ENCODE results near the gene ACTR5.
A peak's percentile ranks its signal among the peaks of the same experiment; 100 is the strongest.

ACTR5 gene

GRCh38 chr20:38804221-38804620 lies 56.0 kb downstream of the ACTR5 start:
- Histone ChIP-seq H3K27me3 (ENCODE audit: control insufficient read depth in 3 of 3, insufficient read depth in 3 of 3, low read depth in 1 of 3, low read length in 3 of 3) (peaks cover 0 to 17% (median 0%) of the 10 kb centered on the region in 3 experiments), H3K36me3 (replicated peaks in 1 of 2; ENCODE audit: control insufficient read depth in 2 of 2, insufficient read depth in 2 of 2, low read length in 2 of 2) (no peaks in the 10 kb centered on the region), H2AFZ (ENCODE audit: low read length) (peak overlapping the region; percentile 10), H2BK12ac (ENCODE audit: low read length) (no peak overlapping the region), H3K27ac (replicated peaks; ENCODE audit: low read length) (peak overlapping the region; percentile 73), H3K18ac (ENCODE audit: low read length) (no peak overlapping the region), H3K23ac (ENCODE audit: low read depth, low read length, poor library complexity) (no peak overlapping the region), H4K8ac (ENCODE audit: low read depth, low read length) (no peak overlapping the region), H3K4ac (ENCODE audit: low read length) (no peak overlapping the region), H3K9ac (ENCODE audit: low read depth, low read length, poor library complexity) (no peak overlapping the region), H2AK5ac (ENCODE audit: low read depth, low read length) (no peak overlapping the region), H3K4me3 (ENCODE audit: low read length in 2 of 2) (no peak overlapping the region), H3K9me3 (replicated peaks in 1 of 2; ENCODE audit: control insufficient read depth in 2 of 2, insufficient read depth in 1 of 2, low read depth in 1 of 2, low read length in 2 of 2) (no peaks in the 10 kb centered on the region), H4K91ac (ENCODE audit: low read depth, low read length, poor library complexity) (no peak overlapping the region), H3K4me1 (ENCODE audit: control insufficient read depth in 2 of 2, insufficient read depth in 1 of 2, low read depth in 1 of 2, low read length in 2 of 2) (peaks cover 19 to 23% of the 10 kb centered on the region in 2 donors), H2BK5ac (ENCODE audit: low read length) (no peak overlapping the region), H3K79me1 (ENCODE audit: low read depth, low read length) (no peaks in the 10 kb centered on the region), H2BK15ac (ENCODE audit: low read length) (no peak overlapping the region), H3K4me2 (ENCODE audit: insufficient read depth, low read length, poor library complexity, severe bottlenecking) (no peak overlapping the region), H2BK120ac (ENCODE audit: low read depth, low read length) (no peak overlapping the region), H3K14ac (ENCODE audit: low read length) (no peak overlapping the region)
- DNase-seq (ENCODE audit: low spot score): no peak
- WGBS, 2 donors (ENCODE audit: extremely low coverage in 2 of 2, insufficient read length in 2 of 2, insufficient replicate concordance in 1 of 2): no CpG with 5 or more reads among the region's 3 CpGs

- Histone ChIP-seq H3K4me3 (ENCODE audit: low read length in 2 of 2) (peak overlapping the region; percentile 3 to 71), H3K18ac (ENCODE audit: low read length) (peak overlapping the region; percentile 99), H3K27ac (replicated peaks; ENCODE audit: low read length) (peak overlapping the region; percentile 94), H2BK120ac (ENCODE audit: low read depth, low read length) (peak overlapping the region; percentile 78), H3K14ac (ENCODE audit: low read length) (peak overlapping the region; percentile 60), H3K9me3 (replicated peaks in 1 of 2; ENCODE audit: control insufficient read depth in 2 of 2, insufficient read depth in 1 of 2, low read depth in 1 of 2, low read length in 2 of 2) (no peaks in the 10 kb centered on the region), H3K79me1 (ENCODE audit: low read depth, low read length) (no peaks in the 10 kb centered on the region), H2BK15ac (ENCODE audit: low read length) (peak overlapping the region; percentile 96), H4K8ac (ENCODE audit: low read depth, low read length) (no peak overlapping the region), H2BK12ac (ENCODE audit: low read length) (peak overlapping the region; percentile 97), H3K36me3 (replicated peaks in 1 of 2; ENCODE audit: control insufficient read depth in 2 of 2, insufficient read depth in 2 of 2, low read length in 2 of 2) (no peaks in the 10 kb centered on the region), H4K91ac (ENCODE audit: low read depth, low read length, poor library complexity) (no peak overlapping the region), H2BK5ac (ENCODE audit: low read length) (peak overlapping the region; percentile 97), H3K4ac (ENCODE audit: low read length) (peak overlapping the region; percentile 77), H2AK5ac (ENCODE audit: low read depth, low read length) (peak overlapping the region; percentile 85), H3K9ac (ENCODE audit: low read depth, low read length, poor library complexity) (peak overlapping the region; percentile 55), H2AFZ (ENCODE audit: low read length) (peak overlapping the region; percentile 96), H3K4me1 (ENCODE audit: control insufficient read depth in 2 of 2, insufficient read depth in 1 of 2, low read depth in 1 of 2, low read length in 2 of 2) (peaks cover 22 to 23% of the 10 kb centered on the region in 2 donors), H3K4me2 (ENCODE audit: insufficient read depth, low read length, poor library complexity, severe bottlenecking) (peak overlapping the region; percentile 98), H3K27me3 (ENCODE audit: control insufficient read depth in 3 of 3, insufficient read depth in 3 of 3, low read depth in 1 of 3, low read length in 3 of 3) (peaks cover 0 to 17% (median 0%) of the 10 kb centered on the region in 3 experiments), H3K23ac (ENCODE audit: low read depth, low read length, poor library complexity) (peak overlapping the region; percentile 43)
- WGBS, 2 donors (ENCODE audit: extremely low coverage in 2 of 2, insufficient read length in 2 of 2, insufficient replicate concordance in 1 of 2): no CpG with 5 or more reads among the region's 18 CpGs
- DNase-seq (ENCODE audit: low spot score): peak; percentile 83
These were observed 56.6 kb downstream of the ACTR5 start for GRCh38 chr20:38804682-38805501.

DNA sequence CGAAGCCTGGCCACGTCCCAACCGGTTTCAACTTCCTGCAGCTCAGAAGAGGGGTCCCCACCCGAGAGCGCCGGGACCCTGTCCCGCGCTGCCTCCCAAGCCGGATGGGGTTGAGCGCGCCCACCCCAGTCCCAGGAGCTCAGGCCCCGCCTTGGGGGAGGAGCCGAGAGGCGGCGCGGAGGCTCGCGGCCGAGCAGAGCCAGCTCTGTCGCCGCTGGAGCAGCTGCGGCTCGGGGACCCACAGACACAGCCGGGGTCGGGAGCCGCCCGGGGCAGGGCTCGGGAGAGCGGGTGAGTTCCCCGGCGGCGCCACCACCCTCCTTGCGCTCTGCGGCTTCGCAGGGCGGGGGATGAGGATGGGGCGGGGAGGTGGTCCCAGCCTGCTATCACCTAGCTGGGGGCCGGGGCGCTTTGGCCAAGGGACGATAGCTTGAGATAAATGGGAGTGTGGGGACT lies 57.3 kb downstream of the ACTR5 start, which contains the start of gene PPP1R16B:
PPP1R16B (plus strand) TSS at position 196 of the 456 bp plus-strand sequence. CDS start 30,229 bp downstream, outside the sequence.
- no peak within 1 kb of the TSS for H4K8ac ChIP-seq (ENCODE audit: low read depth, low read length)
- H3K36me3 ChIP-seq (replicated peaks in 1 of 2; ENCODE audit: control insufficient read depth in 2 of 2, insufficient read depth in 2 of 2, low read length in 2 of 2): peaks cover 0 to under 1% of the 10 kb centered on the region in 2 donors
- H3K27ac ChIP-seq (replicated peaks; ENCODE audit: low read length): peak within 1 kb of the TSS; percentile 94
- H2BK15ac ChIP-seq (ENCODE audit: low read length): peak within 1 kb of the TSS; percentile 96
- H3K4me3 ChIP-seq (ENCODE audit: low read length in 2 of 2): peak within 1 kb of the TSS; percentile 71 to 73
- peak within 1 kb of the TSS; percentile 96 for H2AFZ ChIP-seq (ENCODE audit: low read length)
- peak; percentile 66 for DNase-seq (ENCODE audit: low spot score)
- peak within 1 kb of the TSS; percentile 81 for H3K9ac ChIP-seq (ENCODE audit: low read depth, low read length, poor library complexity)
- H3K79me1 ChIP-seq (ENCODE audit: low read depth, low read length): no peaks in the 10 kb centered on the region
- H2BK5ac ChIP-seq (ENCODE audit: low read length): peak within 1 kb of the TSS; percentile 97
- H4K91ac ChIP-seq (ENCODE audit: low read depth, low read length, poor library complexity): no peak within 1 kb of the TSS
- H3K9me3 ChIP-seq (replicated peaks in 1 of 2; ENCODE audit: control insufficient read depth in 2 of 2, insufficient read depth in 1 of 2, low read depth in 1 of 2, low read length in 2 of 2): no peaks in the 10 kb centered on the region
- H3K4ac ChIP-seq (ENCODE audit: low read length): peak within 1 kb of the TSS; percentile 77
- H2AK5ac ChIP-seq (ENCODE audit: low read depth, low read length): peak within 1 kb of the TSS; percentile 85
- H3K23ac ChIP-seq (ENCODE audit: low read depth, low read length, poor library complexity): peak within 1 kb of the TSS; percentile 43
- peak within 1 kb of the TSS; percentile 99 for H3K18ac ChIP-seq (ENCODE audit: low read length)
- WGBS, 2 donors (ENCODE audit: extremely low coverage in 2 of 2, insufficient read length in 2 of 2, insufficient replicate concordance in 1 of 2): no CpG with 5 or more reads among the region's 40 CpGs
- H3K4me1 ChIP-seq (ENCODE audit: control insufficient read depth in 2 of 2, insufficient read depth in 1 of 2, low read depth in 1 of 2, low read length in 2 of 2): peaks cover 22 to 23% of the 10 kb centered on the region in 2 donors
- H3K27me3 ChIP-seq (ENCODE audit: control insufficient read depth in 3 of 3, insufficient read depth in 3 of 3, low read depth in 1 of 3, low read length in 3 of 3): peaks cover 0 to 17% (median 0%) of the 10 kb centered on the region in 3 experiments
- H3K4me2 ChIP-seq (ENCODE audit: insufficient read depth, low read length, poor library complexity, severe bottlenecking): peak within 1 kb of the TSS; percentile 98
- peak within 1 kb of the TSS; percentile 60 for H3K14ac ChIP-seq (ENCODE audit: low read length)
- peak within 1 kb of the TSS; percentile 97 for H2BK12ac ChIP-seq (ENCODE audit: low read length)
- H2BK120ac ChIP-seq (ENCODE audit: low read depth, low read length): peak within 1 kb of the TSS; percentile 78
